GM19043 (cell line): ENCODE results near the gene DACT3.

ENCODE experiments used
- ATAC-seq: cut with Tn5 transposase; IDR thresholded peaks from one replicate; pipeline ENCODE4 v1.9.1; 2021; ENCODE audit warnings: low read depth; ENCODE audit not compliant: unreplicated experiment

DACT3 gene

GRCh38 chr19:46601318-46602224 lies 59.4 kb downstream of the DACT3 start, which contains the start of gene CALM3:
Gene CALM3 (plus strand): TSS chr19:46601330. CDS start chr19:46601435, 105 bp downstream.
- ATAC-seq, result no peak

GRCh38 chr19:46600384-46601317 lies 60.3 kb downstream of the DACT3 start:
- ATAC-seq, result peak; percentile 65

- ATAC-seq, result no peak
These were observed 61.1 kb downstream of the DACT3 start for GRCh38 chr19:46599716-46600373.

GRCh38 chr19:46598372-46598917 lies 62.5 kb downstream of the DACT3 start:
- ATAC-seq, result no peak
